Body of pancreas (tissue), 4 donors: ENCODE results near the gene GULP1. TPM values are rescaled to one million over a fixed set of nuclear protein-coding genes. Genes with fewer than 3 reads are reported as not detected.

Source experiments
- ATAC-seq: fragments of 150-250 bp; one replicate; pipeline ENCODE4 v1.9.1; 2016
- DNase-seq, 4 donors: peaks; one replicate each; pipeline ENCODE4 v3.0.0-alpha.2; 2019
- H3K27ac ChIP-seq, 4 donors: fragments of 200-600 bp; sonication (generic); 1 replicate in 3 of 4; 2 replicates in 1 of 4; pipeline versions ENCODE4 v1.5.1 to v1.6.1; 2016 to 2019; ENCODE audit warnings: mild to moderate bottlenecking in 1 of 4, mixed read lengths in 1 of 4, moderate library complexity in 1 of 4
- H3K27me3 ChIP-seq, 2 donors: fragments of 200-600 bp; sonication (generic); one replicate each; pipeline ENCODE4 v1.6.0; 2016; ENCODE audit warnings: mild to moderate bottlenecking in 1 of 2
- H3K36me3 ChIP-seq, 2 donors: fragments of 200-600 bp; sonication (generic); replicated peaks in 1 of 2; 2 replicates each; pipeline ENCODE4 v1.5.1; 2016; ENCODE audit warnings: low read depth in 2 of 2; ENCODE audit not compliant: insufficient read depth in 1 of 2
- H3K4me1 ChIP-seq: fragments of 200-600 bp; sonication (generic); one replicate; pipeline ENCODE4 v1.6.0; 2016
- H3K4me3 ChIP-seq, 2 donors: fragments of 200-600 bp; sonication (generic); 1 replicate in 1 of 2; 2 replicates in 1 of 2; pipeline ENCODE4 v1.5.1; 2016 to 2019
- H3K9me3 ChIP-seq, 3 donors: fragments of 200-600 bp; sonication (generic); 1 replicate in 2 of 3; 2 replicates in 1 of 3; pipeline ENCODE4 v1.5.1; 2016
- CTCF ChIP-seq, 7 experiments: fragments of 450-650 bp in 4 of 7; fragments of 200-600 bp in 3 of 7; sonication (generic) in 3 of 7; IDR thresholded peaks; one replicate each; pipeline ENCODE4 v1.5.1; 2016 to 2019; ENCODE audit warnings: antibody characterized with exemption in 7 of 7
- POLR2A ChIP-seq, 3 donors: fragments of 450-650 bp; IDR thresholded peaks; one replicate each; pipeline ENCODE4 v1.6.1; 2016; ENCODE audit warnings: antibody characterized with exemption in 3 of 3, mild to moderate bottlenecking in 2 of 3
- WGBS, 2 donors: methylation state at CpG; one replicate each; pipeline ENCODE4 v1.1.5; 2017; 5-methylcytosine and 5-hydroxymethylcytosine counted together
- intact Hi-C: fragments of 100-400 bp; cut with DNase I; formaldehyde crosslinking; loops from one replicate; pipeline ENCODE4 v1.15.1; 2023
- total RNA-seq, 2 donors: library from RNA; depleted of rRNA; stranded (reverse); fragments of >200 nt; gene quantifications; one replicate each; pipeline ENCODE4 v1.1.0, GENCODE V29; 2016

GULP1 gene
- total RNA-seq, 2 donors from 2014 or later, result 24.7 to 50.3 TPM

GRCh38 chr2:188610050-188610444, 318.4 kb downstream of the GULP1 start:
- DNase-seq (no peak), ATAC-seq (no peak)
- WGBS, 2 donors, result 83 to 94% methylated on average over 2 of the region's 2 CpGs
- H3K27ac ChIP-seq, result no peak overlapping the region
- no peak overlapping the region for H3K4me3 ChIP-seq
- TF ChIP-seq POLR2A (IDR thresholded peaks at IDR 0.05) (no peak), CTCF (IDR thresholded peaks at IDR 0.05) (no peak)
- H3K9me3 ChIP-seq, result no peaks in the 10 kb centered on the region
- no peaks in the 10 kb centered on the region for H3K36me3 ChIP-seq
- no peaks in the 10 kb centered on the region for H3K4me1 ChIP-seq
- intact Hi-C loops, result no loop called here
- H3K27me3 ChIP-seq, result no peaks in the 10 kb centered on the region

GRCh38 chr2:188610827-188611226, 319.2 kb downstream of the GULP1 start:
- H3K27ac ChIP-seq, result no peak overlapping the region
- no peaks in the 10 kb centered on the region for H3K36me3 ChIP-seq
- intact Hi-C loops, result no loop called here
- H3K4me1 ChIP-seq, result no peaks in the 10 kb centered on the region
- WGBS, 2 donors, result 77 to 84% methylated on average over 2 of the region's 2 CpGs
- no peak for ATAC-seq
- H3K27me3 ChIP-seq, result no peaks in the 10 kb centered on the region
- DNase-seq, result no peak
- no peak overlapping the region for H3K4me3 ChIP-seq
- TF ChIP-seq CTCF (IDR thresholded peaks at IDR 0.05) (no peak), POLR2A (IDR thresholded peaks at IDR 0.05) (no peak)
- H3K9me3 ChIP-seq, result no peaks in the 10 kb centered on the region

DNA sequence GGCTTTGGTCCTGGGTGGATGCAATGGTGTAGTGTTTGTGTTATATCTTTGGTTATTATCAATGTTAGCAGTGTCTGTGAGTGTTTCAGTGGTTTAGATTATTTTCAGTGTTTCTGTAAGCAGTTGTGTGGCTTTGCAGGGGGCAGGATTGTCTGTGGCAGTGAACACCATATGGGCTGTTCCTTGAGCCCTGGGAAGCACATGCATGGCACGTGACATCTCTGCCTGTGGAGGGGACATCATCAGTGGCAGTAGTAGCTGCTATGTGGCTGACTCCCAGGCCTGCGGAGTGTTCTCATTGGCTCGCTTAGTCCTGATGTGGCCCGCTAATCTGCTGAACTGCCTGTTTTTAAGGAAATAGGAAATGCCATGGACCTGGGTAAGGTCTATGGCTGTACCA, 327.5 kb downstream of the GULP1 start:
- H3K36me3 ChIP-seq, result no peaks in the 10 kb centered on the region
- intact Hi-C loops, result no loop called here
- WGBS, 2 donors, result 95 to 96% methylated on average over 4 of the region's 4 CpGs

DNA sequence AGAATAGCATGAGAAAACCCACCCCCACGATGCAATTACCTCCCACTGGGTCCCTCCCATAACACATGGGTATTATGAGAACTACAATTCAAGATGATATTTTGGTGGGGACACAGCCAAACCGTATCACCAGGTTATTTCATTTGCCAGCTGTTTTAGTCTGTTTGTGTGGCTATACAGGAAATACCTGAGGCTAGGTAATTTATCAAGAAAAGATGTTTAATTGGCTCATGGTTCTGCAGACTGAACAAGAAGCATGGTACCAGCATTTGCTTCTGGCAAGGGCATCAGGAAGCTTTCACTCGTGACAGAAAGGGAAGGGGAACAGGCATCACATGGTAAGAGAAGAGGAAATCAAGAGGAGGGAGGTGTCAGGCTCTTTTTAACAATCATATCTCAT, 329.2 kb downstream of the GULP1 start:
- Histone ChIP-seq H3K9me3 (no peaks in the 10 kb centered on the region), H3K4me1 (peaks cover 6% of the 10 kb centered on the region), H3K27ac (no peak overlapping the region), H3K27me3 (no peaks in the 10 kb centered on the region), H3K4me3 (no peak overlapping the region), H3K36me3 (no peaks in the 10 kb centered on the region)
- TF ChIP-seq CTCF (IDR thresholded peaks at IDR 0.05), result no peak
- TF ChIP-seq POLR2A (IDR thresholded peaks at IDR 0.05), result no peak
- ATAC-seq (no peak), DNase-seq (no peak)
- intact Hi-C loops, result no loop called here
- WGBS, 2 donors, result 58 to 63% methylated on average over 3 of the region's 3 CpGs

More for the DNA sequence above, 327.5 kb downstream of the GULP1 start:
- H3K27ac ChIP-seq, result no peak overlapping the region
- H3K9me3 ChIP-seq, result no peaks in the 10 kb centered on the region
- no peak for TF ChIP-seq CTCF (IDR thresholded peaks at IDR 0.05)
- TF ChIP-seq POLR2A (IDR thresholded peaks at IDR 0.05), result no peak
- H3K27me3 ChIP-seq, result no peaks in the 10 kb centered on the region
- ATAC-seq (no peak), DNase-seq (no peak)
- no peak overlapping the region for H3K4me3 ChIP-seq
- peaks cover 4% of the 10 kb centered on the region for H3K4me1 ChIP-seq

- 65 to 81% methylated on average over 3 of the region's 3 CpGs for WGBS, 2 donors
- TF ChIP-seq POLR2A (IDR thresholded peaks at IDR 0.05) (no peak), CTCF (IDR thresholded peaks at IDR 0.05) (no peak)
- no peaks in the 10 kb centered on the region for H3K27me3 ChIP-seq
These were observed 331.1 kb downstream of the GULP1 start for GRCh38 chr2:188622601-188623260.

More at GRCh38 chr2:188622601-188623260, 331.1 kb downstream of the GULP1 start:
- DNase-seq (no peak), ATAC-seq (no peak)
- Histone ChIP-seq H3K4me1 (peaks cover 6% of the 10 kb centered on the region), H3K36me3 (no peaks in the 10 kb centered on the region), H3K27ac (no peak overlapping the region), H3K4me3 (no peak overlapping the region), H3K9me3 (no peaks in the 10 kb centered on the region)
- intact Hi-C loops, result no loop called here
